Keratinocyte (primary cell): ENCODE measurements around the gene GRK5. TPM values are rescaled to one million over a fixed set of nuclear protein-coding genes. Genes with fewer than 3 reads are reported as not detected.

Source experiments
- DNase-seq: peaks from one replicate; pipeline ENCODE4 v3.0.0-alpha.2; 2011; ENCODE audit warnings: low read depth, missing footprints, low spot score
- FAIRE-seq: peaks from 2 replicates; lab custom pipeline; 2011; peaks lifted over from hg19 to GRCh38; lab: Jason Lieb, UNC
- H2AFZ ChIP-seq: 2 replicates; pipeline ENCODE4 v1.6.0; 2012; ENCODE audit warnings: low read length, control low read depth, inconsistent platforms; ENCODE audit not compliant: control insufficient read depth
- H3K27ac ChIP-seq: 2 replicates; pipeline ENCODE4 v1.5.1; 2011; ENCODE audit warnings: low read length; ENCODE audit not compliant: control insufficient read depth, insufficient read depth
- H3K27me3 ChIP-seq: 3 replicates; pipeline ENCODE4 v1.6.0; 2011; ENCODE audit warnings: low read length; ENCODE audit not compliant: control insufficient read depth, insufficient read depth; ENCODE audit errors: extremely low read depth
- H3K36me3 ChIP-seq, 2 experiments: 2 replicates in 1 of 2; 3 replicates in 1 of 2; pipeline ENCODE4 v1.5.1; 2011; ENCODE audit warnings: low read length in 2 of 2, mild to moderate bottlenecking in 1 of 2; ENCODE audit not compliant: control insufficient read depth in 2 of 2, insufficient read depth in 2 of 2; ENCODE audit errors: extremely low read depth in 1 of 2
- H3K4me1 ChIP-seq: 3 replicates; pipeline ENCODE4 v1.5.1; 2011; ENCODE audit warnings: low read length; ENCODE audit not compliant: control insufficient read depth, insufficient read depth; ENCODE audit errors: extremely low read depth
- H3K4me2 ChIP-seq: 3 replicates; pipeline ENCODE4 v1.6.0; 2011; ENCODE audit warnings: low read depth, low read length; ENCODE audit not compliant: control insufficient read depth, insufficient read depth; ENCODE audit errors: extremely low read depth
- H3K4me3 ChIP-seq, 3 experiments: fragments of 200-600 bp in 1 of 3; sonication (generic) in 1 of 3; 2 replicates in 2 of 3; 3 replicates in 1 of 3; pipeline ENCODE4 v1.5.1; 2011 to 2016; ENCODE audit warnings: low read length in 3 of 3, mild to moderate bottlenecking in 3 of 3, control low read depth in 2 of 3, inconsistent platforms in 1 of 3, low read depth in 1 of 3, mixed read lengths in 1 of 3, mixed run types in 1 of 3, moderate library complexity in 1 of 3; ENCODE audit not compliant: control insufficient read depth in 2 of 3, insufficient read depth in 2 of 3; ENCODE audit errors: extremely low read depth in 1 of 3
- H3K79me2 ChIP-seq: 2 replicates; pipeline ENCODE4 v1.6.0; 2012; ENCODE audit warnings: low read length; ENCODE audit not compliant: control insufficient read depth, insufficient read depth
- H3K9ac ChIP-seq: 3 replicates; pipeline ENCODE4 v1.6.0; 2011; ENCODE audit warnings: low read length; ENCODE audit not compliant: control insufficient read depth, insufficient read depth; ENCODE audit errors: extremely low read depth
- H3K9me1 ChIP-seq: 3 replicates; pipeline ENCODE4 v1.6.0; 2011; ENCODE audit warnings: low read length; ENCODE audit not compliant: control insufficient read depth, insufficient read depth; ENCODE audit errors: extremely low read depth
- H3K9me3 ChIP-seq: 2 replicates; pipeline ENCODE4 v1.5.1; 2012; ENCODE audit warnings: low read depth, low read length; ENCODE audit not compliant: control insufficient read depth
- H4K20me1 ChIP-seq: 3 replicates; pipeline ENCODE4 v1.6.0; 2011; ENCODE audit warnings: low read length; ENCODE audit not compliant: control insufficient read depth, insufficient read depth; ENCODE audit errors: extremely low read depth
- CTCF ChIP-seq, 3 experiments: IDR thresholded peaks in 1 of 3; conservative IDR thresholded peaks in 1 of 3; optimal IDR thresholded peaks in 1 of 3; 2 replicates in 2 of 3; 3 replicates in 1 of 3; pipeline versions ENCODE3 to v1.5.1; 2011; ENCODE audit warnings: low read length in 3 of 3, mild to moderate bottlenecking in 3 of 3, moderate library complexity in 2 of 3, control low read depth in 1 of 3, inconsistent platforms in 1 of 3; ENCODE audit not compliant: insufficient read depth in 2 of 3; ENCODE audit errors: extremely low read depth in 1 of 3
- EZH2 ChIP-seq: IDR thresholded peaks from one replicate; pipeline ENCODE4 v1.6.1; 2012; ENCODE audit warnings: inconsistent platforms, mild to moderate bottlenecking, low read length, moderate library complexity
- dilution Hi-C: fragments of 300-500 bp; cut with MboI; formaldehyde crosslinking; loops from one replicate; pipeline ENCODE4 v1.7.0; 2020; ENCODE audit warnings: low sequenced_read_pairs; ENCODE audit not compliant: extremely low pct_ligation_motif_present
- polyA plus RNA-seq, 5 experiments: library from polyadenylated mRNA; depleted of rRNA in 3 of 5; stranded (reverse) in 3 of 5; stranded (forward) in 1 of 5; unstranded in 1 of 5; fragments of >200 nt; gene quantifications; 1 replicate in 1 of 5; 2 replicates in 3 of 5; 3 replicates in 1 of 5; pipeline versions ENCODE4 v1.2.1 to v1.2.3, GENCODE V29; 2011 to 2012; ENCODE audit warnings: missing spikeins in 2 of 5, low read depth in 1 of 5, low replicate concordance in 1 of 5

Gene GRK5
- polyA plus RNA-seq, 1 donor (not counting 4 experiments of a cell fraction or from before 2014, with no cell fraction given) = 7.6 TPM

GRCh38 chr10:119267384-119267783 lies 60.0 kb downstream of the GRK5 start:
- H4K20me1 ChIP-seq = no peaks in the 10 kb centered on the region
- H3K27me3 ChIP-seq = no peaks in the 10 kb centered on the region
- DNase-seq (no peak), FAIRE-seq (no peak)
- H3K4me3 ChIP-seq = no peak overlapping the region
- no peaks in the 10 kb centered on the region for H3K9me3 ChIP-seq
- no peaks in the 10 kb centered on the region for H3K9me1 ChIP-seq
- no peak overlapping the region for H3K27ac ChIP-seq
- H3K4me1 ChIP-seq = peaks cover 7% of the 10 kb centered on the region
- no peak overlapping the region for H2AFZ ChIP-seq
- no peaks in the 10 kb centered on the region for H3K36me3 ChIP-seq
- H3K4me2 ChIP-seq = no peak overlapping the region
- H3K9ac ChIP-seq = no peak overlapping the region
- dilution Hi-C loops = no loop called here
- TF ChIP-seq EZH2 (no peak), CTCF (optimal IDR thresholded peaks at IDR 0.05 in 1 of 3, IDR thresholded peaks at IDR 0.05 in 1 of 3, conservative IDR thresholded peaks at IDR 0.05 in 1 of 3; ENCODE audit: extremely low read depth in 1 of 3, insufficient read depth in 2 of 3, low read length in 3 of 3) (no peak)
- no peaks in the 10 kb centered on the region for H3K79me2 ChIP-seq

GRCh38 chr10:119268428-119268827 lies 61.1 kb downstream of the GRK5 start:
- dilution Hi-C loops = no loop called here
- Histone ChIP-seq H3K9me1 (peaks cover 3% of the 10 kb centered on the region), H3K36me3 (no peaks in the 10 kb centered on the region), H3K27me3 (no peaks in the 10 kb centered on the region), H3K79me2 (no peaks in the 10 kb centered on the region), H2AFZ (no peak overlapping the region), H4K20me1 (no peaks in the 10 kb centered on the region), H3K9me3 (no peaks in the 10 kb centered on the region), H3K4me2 (no peak overlapping the region), H3K4me3 (no peak overlapping the region), H3K27ac (no peak overlapping the region), H3K4me1 (peaks cover 7% of the 10 kb centered on the region), H3K9ac (no peak overlapping the region)
- FAIRE-seq (no peak), DNase-seq (no peak)
- TF ChIP-seq CTCF (optimal IDR thresholded peaks at IDR 0.05 in 1 of 3, IDR thresholded peaks at IDR 0.05 in 1 of 3, conservative IDR thresholded peaks at IDR 0.05 in 1 of 3; ENCODE audit: extremely low read depth in 1 of 3, insufficient read depth in 2 of 3, low read length in 3 of 3) (no peak), EZH2 (no peak)
